Transverse colon (tissue), 3 donors: ENCODE data around the gene FAM83D.

ENCODE experiments used
- CTCF ChIP-seq, 5 experiments: fragments of 200-600 bp in 3 of 5; fragments of 450-650 bp in 2 of 5; sonication (generic) in 3 of 5; IDR thresholded peaks; 1 replicate in 2 of 5; 2 replicates in 3 of 5; pipeline ENCODE4 v1.5.1; 2016 to 2017; ENCODE audit warnings: antibody characterized with exemption in 5 of 5, inconsistent platforms in 3 of 5, mild to moderate bottlenecking in 2 of 5, moderate library complexity in 1 of 5
- POLR2A ChIP-seq: fragments of 450-650 bp; IDR thresholded peaks from one replicate; pipeline ENCODE4 v1.6.1; 2016; ENCODE audit warnings: antibody characterized with exemption, mild to moderate bottlenecking, moderate library complexity

GRCh38 chr20:38895098-38895949 is 30.9 kb upstream of the FAM83D start:
- no peak for TF ChIP-seq CTCF (IDR thresholded peaks at IDR 0.05)
- TF ChIP-seq POLR2A: no peak
